Neural cell (in vitro differentiated cells): Measurements from ENCODE around the gene MRPS12. TPM values are rescaled to one million over a fixed set of nuclear protein-coding genes. Genes with fewer than 3 reads are reported as not detected.
A peak's percentile ranks its signal among the peaks of the same experiment; 100 is the strongest.

ENCODE experiments used
- H2AFZ ChIP-seq: fragments of 200-600, 300-800 bp; sonication (generic), shearing (Covaris generic); 2 replicates; pipeline ENCODE4 v1.6.0; 2014; ENCODE audit warnings: low read depth, mild to moderate bottlenecking, antibody characterized with exemption, low read length, moderate library complexity
- H3F3A ChIP-seq: fragments of 200-600 bp; shearing (Covaris generic); 2 replicates; pipeline ENCODE4 v1.6.1; 2016; ENCODE audit warnings: mild to moderate bottlenecking, moderate library complexity, mixed read lengths, antibody characterized with exemption, low read length; ENCODE audit not compliant: insufficient read depth, poor library complexity, severe bottlenecking
- H3K27ac ChIP-seq: fragments of 200-600, 300-800 bp; sonication (generic), shearing (Covaris generic); 2 replicates; pipeline ENCODE4 v1.5.1; 2014; ENCODE audit warnings: mild to moderate bottlenecking, low read length, moderate library complexity
- H3K27me3 ChIP-seq: fragments of 300-800, 200-600 bp; sonication (generic), shearing (Covaris generic); 2 replicates; pipeline ENCODE4 v1.6.0; 2014; ENCODE audit warnings: mild to moderate bottlenecking, low read depth, low read length, moderate library complexity; ENCODE audit not compliant: insufficient read depth
- H3K36me3 ChIP-seq: fragments of 300-800, 200-600 bp; sonication (generic), shearing (Covaris generic); 2 replicates; pipeline ENCODE4 v1.5.1; 2014; ENCODE audit warnings: mild to moderate bottlenecking, antibody characterized with exemption, low read length, moderate library complexity; ENCODE audit not compliant: insufficient read depth
- H3K4me2 ChIP-seq: fragments of 300-800, 200-600 bp; sonication (generic), shearing (Covaris generic); 2 replicates; pipeline ENCODE4 v1.6.0; 2014; ENCODE audit warnings: mild to moderate bottlenecking, low read length
- H3K4me3 ChIP-seq: fragments of 300-800, 200-600 bp; sonication (generic), shearing (Covaris generic); 2 replicates; pipeline ENCODE4 v1.5.1; 2014; ENCODE audit warnings: mild to moderate bottlenecking, low read length, moderate library complexity
- H3K79me2 ChIP-seq: fragments of 200-600 bp; shearing (Covaris generic); replicated peaks from 2 replicates; pipeline ENCODE4 v1.6.0; 2014; ENCODE audit warnings: mild to moderate bottlenecking, low read length, moderate library complexity; ENCODE audit not compliant: insufficient read depth
- H3K9ac ChIP-seq: fragments of 300-800, 200-600 bp; sonication (generic), shearing (Covaris generic); 2 replicates; pipeline ENCODE4 v1.6.1; 2016; ENCODE audit warnings: mild to moderate bottlenecking, low read length, mixed read lengths
- H3K9me2 ChIP-seq: fragments of 200-600 bp; shearing (Covaris generic); 2 replicates; pipeline ENCODE4 v1.6.1; 2016; ENCODE audit warnings: mild to moderate bottlenecking, low read length, mixed read lengths; ENCODE audit not compliant: insufficient read depth
- H3K9me3 ChIP-seq: fragments of 200-600, 300-800 bp; sonication (generic), shearing (Covaris generic); 2 replicates; pipeline ENCODE4 v1.6.1; 2016; ENCODE audit warnings: mild to moderate bottlenecking, mixed run types, low read length, moderate library complexity, mixed read lengths
- H4K20me1 ChIP-seq: fragments of 200-600 bp; shearing (Covaris generic); 2 replicates; pipeline ENCODE4 v1.6.1; 2016; ENCODE audit warnings: mild to moderate bottlenecking, mixed run types; ENCODE audit not compliant: insufficient read depth
- CTCF ChIP-seq: fragments of 450-650 bp; IDR thresholded peaks from 2 replicates; pipeline ENCODE4 v1.5.1; 2014; ENCODE audit warnings: antibody characterized with exemption, mild to moderate bottlenecking, moderate library complexity; ENCODE audit not compliant: poor library complexity, severe bottlenecking
- EP300 ChIP-seq: fragments of 450-650 bp; conservative IDR thresholded peaks from 2 replicates; pipeline ENCODE4 v1.6.1; 2014; ENCODE audit warnings: antibody characterized with exemption, mild to moderate bottlenecking, moderate library complexity; ENCODE audit not compliant: poor library complexity, severe bottlenecking
- EZH2 ChIP-seq: fragments of 200-600, 300-800 bp; shearing (Covaris generic), sonication (generic); IDR thresholded peaks from 2 replicates; pipeline ENCODE4 v1.6.1; 2014; ENCODE audit warnings: antibody characterized with exemption, low read length, borderline replicate concordance, mild to moderate bottlenecking; ENCODE audit not compliant: insufficient read depth, poor library complexity, severe bottlenecking
- MXI1 ChIP-seq: fragments of 450-650 bp; conservative IDR thresholded peaks from 2 replicates; pipeline ENCODE4 v1.6.1; 2014; ENCODE audit warnings: antibody characterized with exemption, mild to moderate bottlenecking; ENCODE audit not compliant: poor library complexity, severe bottlenecking
- POLR2AphosphoS5 ChIP-seq: IDR thresholded peaks from 2 replicates; pipeline ENCODE4 v1.6.1; 2012
- RAD21 ChIP-seq: fragments of 450-650 bp; conservative IDR thresholded peaks from 2 replicates; pipeline ENCODE4 v1.6.1; 2014; ENCODE audit warnings: antibody characterized with exemption, mild to moderate bottlenecking, moderate library complexity
- REST ChIP-seq: IDR thresholded peaks from 2 replicates; pipeline ENCODE4 v1.6.1; 2012; ENCODE audit warnings: borderline replicate concordance
- SMC3 ChIP-seq: fragments of 450-650 bp; conservative IDR thresholded peaks from 2 replicates; pipeline ENCODE4 v1.6.1; 2014; ENCODE audit warnings: antibody characterized with exemption, mild to moderate bottlenecking, moderate library complexity; ENCODE audit not compliant: poor library complexity
- TAF1 ChIP-seq: IDR thresholded peaks from 2 replicates; pipeline ENCODE4 v1.6.1; 2012; ENCODE audit warnings: low read depth
- polyA plus RNA-seq: library from polyadenylated mRNA; depleted of rRNA; stranded (reverse); fragments of >200 nt; gene quantifications from 2 replicates; pipeline ENCODE4 v1.2.3, GENCODE V29; 2014

MRPS12 gene
- polyA plus RNA-seq, 1 donor from 2014 or later: 30.0 TPM

GRCh38 chr19:38931521-38931793, 713 bp downstream of the MRPS12 start:
- Histone ChIP-seq H2AFZ (no peak overlapping the region), H3K4me2 (peak overlapping the region; percentile 90), H3K79me2 (peaks cover 12% of the 10 kb centered on the region), H3K9me2 (no peaks in the 10 kb centered on the region), H4K20me1 (no peaks in the 10 kb centered on the region), H3K27ac (no peak overlapping the region), H3K4me3 (peak overlapping the region; percentile 71), H3K27me3 (no peaks in the 10 kb centered on the region), H3K9me3 (no peaks in the 10 kb centered on the region), H3K36me3 (no peaks in the 10 kb centered on the region), H3K9ac (peak overlapping the region; percentile 80), H3F3A (no peaks in the 10 kb centered on the region)
- TF ChIP-seq SMC3 (no peak), RAD21 (no peak), CTCF (no peak)

GRCh38 chr19:38932425-38933179, 1.9 kb downstream of the MRPS12 start:
- Histone ChIP-seq H3K9ac (no peak overlapping the region), H3K27ac (no peak overlapping the region), H3K9me2 (no peaks in the 10 kb centered on the region), H3K4me3 (no peak overlapping the region), H3F3A (no peaks in the 10 kb centered on the region), H3K27me3 (no peaks in the 10 kb centered on the region), H4K20me1 (no peaks in the 10 kb centered on the region), H3K4me2 (no peak overlapping the region), H3K9me3 (no peaks in the 10 kb centered on the region), H3K36me3 (no peaks in the 10 kb centered on the region), H3K79me2 (peaks cover 12% of the 10 kb centered on the region), H2AFZ (no peak overlapping the region)
- no peak for TF ChIP-seq POLR2AphosphoS5
- no peak for TF ChIP-seq MXI1
- no peak for TF ChIP-seq SMC3
- TF ChIP-seq EZH2: no peak
- no peak for TF ChIP-seq REST
- TF ChIP-seq CTCF: no peak
- TF ChIP-seq EP300: no peak
- TF ChIP-seq RAD21: no peak
- TF ChIP-seq TAF1: no peak
